ENCODE measurements around the gene C6orf47.
A peak's percentile ranks its signal among the peaks of the same experiment; 100 is the strongest.

Gene C6orf47

GRCh38 chr6:31692886-31693285 lies 32.3 kb upstream of the C6orf47 start:
- Histone ChIP-seq H2AFZ (ENCODE audit: insufficient read depth, low read length, poor library complexity) (no peak overlapping the region), H4K8ac (ENCODE audit: low read depth, low read length) (no peak overlapping the region), H3K14ac (ENCODE audit: low read length) (no peak overlapping the region), H3K79me1 (ENCODE audit: low read length) (peaks cover 13% of the 10 kb centered on the region), H3K27me3 (ENCODE audit: insufficient read depth, low read length) (no peaks in the 10 kb centered on the region), H2BK5ac (ENCODE audit: low read depth, low read length, poor library complexity) (no peak overlapping the region), H3K27ac (ENCODE audit: low read depth, low read length) (no peak overlapping the region), H3K9ac (ENCODE audit: low read length) (no peak overlapping the region), H3K79me2 (ENCODE audit: control insufficient read depth, insufficient read depth, low read length, poor library complexity) (no peaks in the 10 kb centered on the region), H3K4ac (ENCODE audit: low read depth, low read length) (no peak overlapping the region), H3K4me2 (ENCODE audit: low read length) (no peak overlapping the region), H3K4me1 (ENCODE audit: control insufficient read depth in 1 of 2, insufficient read depth in 2 of 2, low read length in 2 of 2) (peaks cover 11 to 15% of the 10 kb centered on the region in 2 experiments), H3K36me3 (ENCODE audit: control insufficient read depth in 1 of 2, insufficient read depth in 2 of 2, low read length in 2 of 2) (peaks cover 58 to 59% of the 10 kb centered on the region in 2 experiments), H4K91ac (ENCODE audit: low read depth, low read length) (no peak overlapping the region), H3K4me3 (ENCODE audit: low read depth, low read length) (no peak overlapping the region), H4K12ac (ENCODE audit: low read depth, low read length) (no peak overlapping the region), H3K18ac (ENCODE audit: low read length) (no peak overlapping the region), H2AK5ac (ENCODE audit: low read length) (no peak overlapping the region), H2BK120ac (ENCODE audit: insufficient read depth, low read length, poor library complexity) (no peak overlapping the region), H2BK12ac (ENCODE audit: low read length) (no peak overlapping the region), H3K9me3 (ENCODE audit: insufficient read depth, low read depth, low read length) (no peaks in the 10 kb centered on the region), H3K23ac (ENCODE audit: low read length) (no peak overlapping the region)
- no peak for DNase-seq
- WGBS (ENCODE audit: extremely low coverage, insufficient coverage, insufficient read length) = no CpG with 5 or more reads among the region's 9 CpGs

- no CpG with 5 or more reads among the region's 4 CpGs for WGBS (ENCODE audit: extremely low coverage, insufficient coverage, insufficient read length)
- H3K4me1 ChIP-seq (ENCODE audit: control insufficient read depth in 1 of 2, insufficient read depth in 2 of 2, low read length in 2 of 2) = peaks cover 11 to 15% of the 10 kb centered on the region in 2 experiments
- no peak overlapping the region for H2BK120ac ChIP-seq (ENCODE audit: insufficient read depth, low read length, poor library complexity)
- no peak overlapping the region for H3K4me3 ChIP-seq (ENCODE audit: low read depth, low read length)
- no peaks in the 10 kb centered on the region for H3K79me2 ChIP-seq (ENCODE audit: control insufficient read depth, insufficient read depth, low read length, poor library complexity)
- H2BK5ac ChIP-seq (ENCODE audit: low read depth, low read length, poor library complexity) = no peak overlapping the region
- no peak overlapping the region for H3K23ac ChIP-seq (ENCODE audit: low read length)
- no peak overlapping the region for H4K12ac ChIP-seq (ENCODE audit: low read depth, low read length)
- no peak overlapping the region for H2BK12ac ChIP-seq (ENCODE audit: low read length)
- H3K36me3 ChIP-seq (ENCODE audit: control insufficient read depth in 1 of 2, insufficient read depth in 2 of 2, low read length in 2 of 2) = peaks cover 61 to 65% of the 10 kb centered on the region in 2 experiments
- H3K4me2 ChIP-seq (ENCODE audit: low read length) = no peak overlapping the region
- no peak overlapping the region for H3K4ac ChIP-seq (ENCODE audit: low read depth, low read length)
- H3K14ac ChIP-seq (ENCODE audit: low read length) = no peak overlapping the region
- no peak overlapping the region for H2AFZ ChIP-seq (ENCODE audit: insufficient read depth, low read length, poor library complexity)
- H3K27me3 ChIP-seq (ENCODE audit: insufficient read depth, low read length) = no peaks in the 10 kb centered on the region
- DNase-seq = no peak
- H3K79me1 ChIP-seq (ENCODE audit: low read length) = peaks cover 13% of the 10 kb centered on the region
- H3K27ac ChIP-seq (ENCODE audit: low read depth, low read length) = no peak overlapping the region
- no peak overlapping the region for H3K18ac ChIP-seq (ENCODE audit: low read length)
- no peak overlapping the region for H3K9ac ChIP-seq (ENCODE audit: low read length)
- H4K8ac ChIP-seq (ENCODE audit: low read depth, low read length) = no peak overlapping the region
- no peaks in the 10 kb centered on the region for H3K9me3 ChIP-seq (ENCODE audit: insufficient read depth, low read depth, low read length)
- no peak overlapping the region for H2AK5ac ChIP-seq (ENCODE audit: low read length)
- no peak overlapping the region for H4K91ac ChIP-seq (ENCODE audit: low read depth, low read length)
Measured at GRCh38 chr6:31692353-31692752, 31.8 kb upstream of the C6orf47 start.

GRCh38 chr6:31691564-31692108 lies 31.1 kb upstream of the C6orf47 start:
- no peak overlapping the region for H2BK120ac ChIP-seq (ENCODE audit: insufficient read depth, low read length, poor library complexity)
- no peaks in the 10 kb centered on the region for H3K79me2 ChIP-seq (ENCODE audit: control insufficient read depth, insufficient read depth, low read length, poor library complexity)
- no CpG with 5 or more reads among the region's 12 CpGs for WGBS (ENCODE audit: extremely low coverage, insufficient coverage, insufficient read length)
- DNase-seq = no peak
- no peak overlapping the region for H2AK5ac ChIP-seq (ENCODE audit: low read length)
- no peak overlapping the region for H3K18ac ChIP-seq (ENCODE audit: low read length)
- no peak overlapping the region for H3K14ac ChIP-seq (ENCODE audit: low read length)
- no peak overlapping the region for H2BK5ac ChIP-seq (ENCODE audit: low read depth, low read length, poor library complexity)
- no peak overlapping the region for H3K27ac ChIP-seq (ENCODE audit: low read depth, low read length)
- H3K36me3 ChIP-seq (ENCODE audit: control insufficient read depth in 1 of 2, insufficient read depth in 2 of 2, low read length in 2 of 2) = peaks cover 64 to 67% of the 10 kb centered on the region in 2 experiments
- H3K9me3 ChIP-seq (ENCODE audit: insufficient read depth, low read depth, low read length) = no peaks in the 10 kb centered on the region
- no peak overlapping the region for H2AFZ ChIP-seq (ENCODE audit: insufficient read depth, low read length, poor library complexity)
- H3K27me3 ChIP-seq (ENCODE audit: insufficient read depth, low read length) = no peaks in the 10 kb centered on the region
- H2BK12ac ChIP-seq (ENCODE audit: low read length) = no peak overlapping the region
- H3K4me3 ChIP-seq (ENCODE audit: low read depth, low read length) = no peak overlapping the region
- H3K4me2 ChIP-seq (ENCODE audit: low read length) = no peak overlapping the region
- no peak overlapping the region for H3K23ac ChIP-seq (ENCODE audit: low read length)
- H4K8ac ChIP-seq (ENCODE audit: low read depth, low read length) = no peak overlapping the region
- H4K91ac ChIP-seq (ENCODE audit: low read depth, low read length) = no peak overlapping the region
- no peak overlapping the region for H3K9ac ChIP-seq (ENCODE audit: low read length)
- H3K4me1 ChIP-seq (ENCODE audit: control insufficient read depth in 1 of 2, insufficient read depth in 2 of 2, low read length in 2 of 2) = peaks cover 11 to 14% of the 10 kb centered on the region in 2 experiments
- H3K4ac ChIP-seq (ENCODE audit: low read depth, low read length) = no peak overlapping the region
- H4K12ac ChIP-seq (ENCODE audit: low read depth, low read length) = no peak overlapping the region
- H3K79me1 ChIP-seq (ENCODE audit: low read length) = peaks cover 13% of the 10 kb centered on the region

GRCh38 chr6:31691078-31691463 lies 30.5 kb upstream of the C6orf47 start:
- Histone ChIP-seq H4K12ac (ENCODE audit: low read depth, low read length) (no peak overlapping the region), H3K4me2 (ENCODE audit: low read length) (peak overlapping the region; percentile 9), H3K23ac (ENCODE audit: low read length) (no peak overlapping the region), H3K18ac (ENCODE audit: low read length) (no peak overlapping the region), H3K36me3 (ENCODE audit: control insufficient read depth in 1 of 2, insufficient read depth in 2 of 2, low read length in 2 of 2) (peaks cover 68 to 70% of the 10 kb centered on the region in 2 experiments), H2BK120ac (ENCODE audit: insufficient read depth, low read length, poor library complexity) (peak overlapping the region; percentile 43), H4K91ac (ENCODE audit: low read depth, low read length) (peak overlapping the region; percentile 15), H3K27me3 (ENCODE audit: insufficient read depth, low read length) (no peaks in the 10 kb centered on the region), H3K9ac (ENCODE audit: low read length) (no peak overlapping the region), H2BK5ac (ENCODE audit: low read depth, low read length, poor library complexity) (peak overlapping the region; percentile 39), H3K79me2 (ENCODE audit: control insufficient read depth, insufficient read depth, low read length, poor library complexity) (no peaks in the 10 kb centered on the region), H3K4ac (ENCODE audit: low read depth, low read length) (no peak overlapping the region), H3K4me3 (ENCODE audit: low read depth, low read length) (no peak overlapping the region), H4K8ac (ENCODE audit: low read depth, low read length) (no peak overlapping the region), H3K14ac (ENCODE audit: low read length) (peak overlapping the region; percentile 24), H3K9me3 (ENCODE audit: insufficient read depth, low read depth, low read length) (no peaks in the 10 kb centered on the region), H3K27ac (ENCODE audit: low read depth, low read length) (peak overlapping the region; percentile 63), H2BK12ac (ENCODE audit: low read length) (peak overlapping the region; percentile 61), H3K79me1 (ENCODE audit: low read length) (peaks cover 13% of the 10 kb centered on the region), H3K4me1 (ENCODE audit: control insufficient read depth in 1 of 2, insufficient read depth in 2 of 2, low read length in 2 of 2) (peaks cover 11 to 13% of the 10 kb centered on the region in 2 experiments), H2AFZ (ENCODE audit: insufficient read depth, low read length, poor library complexity) (no peak overlapping the region), H2AK5ac (ENCODE audit: low read length) (peak overlapping the region; percentile 59)
- no CpG with 5 or more reads among the region's 6 CpGs for WGBS (ENCODE audit: extremely low coverage, insufficient coverage, insufficient read length)
- no peak for DNase-seq
